Activated CD4-positive, alpha-beta T cell treated with anti-CD3 and anti-CD28 coated beads for 48 hours (primary cell): ENCODE data around the gene ZBTB42.
A peak's percentile ranks its signal among the peaks of the same experiment; 100 is the strongest.
"Not testable (repeated sequence)": the region's sequence is repeated elsewhere in the genome, so short reads cannot be mapped to it uniquely, and the experiment has no call there.

Experiments used
- DNase-seq: peaks from one replicate; pipeline ENCODE4 v3.0.0-alpha.2; 2020

Gene ZBTB42

DNA sequence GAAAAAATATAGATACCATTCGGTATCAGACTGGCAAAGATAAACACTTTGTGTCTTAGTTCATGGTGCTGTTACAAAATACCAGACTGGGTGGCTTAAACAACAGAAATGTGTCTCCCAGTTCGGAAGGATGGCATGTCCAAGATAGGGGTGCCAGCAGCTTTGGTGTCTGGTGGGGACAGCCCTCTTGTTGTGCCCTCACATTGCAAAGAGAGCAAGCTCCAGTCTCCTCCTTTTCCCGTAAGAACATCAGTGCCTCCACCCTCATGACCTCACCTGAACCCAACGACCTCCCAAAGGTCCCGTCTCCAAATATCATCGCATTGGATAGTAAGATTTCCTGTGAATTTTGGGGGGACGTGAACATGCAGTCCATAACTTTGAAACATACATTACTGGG lies 12.4 kb downstream of the ZBTB42 start:
- DNase-seq: no peak

DNA sequence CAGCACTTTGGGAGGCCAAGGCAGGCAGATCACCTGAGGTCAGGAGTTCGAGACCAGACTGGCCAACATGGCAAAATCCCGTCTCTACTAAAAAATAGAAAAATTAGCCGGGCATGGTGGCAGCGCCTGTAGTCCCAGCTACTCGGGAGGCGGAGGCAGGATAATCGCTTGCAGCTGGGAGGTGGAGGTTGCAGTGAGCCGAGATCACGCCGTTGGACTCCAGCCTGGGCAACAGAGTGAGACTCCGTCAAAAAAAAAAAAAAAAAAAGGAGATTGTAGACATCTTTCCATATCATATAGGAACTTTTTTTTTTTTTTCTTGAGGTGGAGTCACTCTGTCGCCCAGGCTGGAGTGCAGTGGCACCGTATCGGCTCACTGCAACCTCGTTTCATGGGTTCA lies 13.8 kb downstream of the ZBTB42 start:
- not testable (repeated sequence) for DNase-seq

GRCh38 chr14:104816616-104816884 lies 15.6 kb downstream of the ZBTB42 start:
- no peak for DNase-seq

GRCh38 chr14:104817930-104818713 lies 17.2 kb downstream of the ZBTB42 start:
- no peak for DNase-seq

DNA sequence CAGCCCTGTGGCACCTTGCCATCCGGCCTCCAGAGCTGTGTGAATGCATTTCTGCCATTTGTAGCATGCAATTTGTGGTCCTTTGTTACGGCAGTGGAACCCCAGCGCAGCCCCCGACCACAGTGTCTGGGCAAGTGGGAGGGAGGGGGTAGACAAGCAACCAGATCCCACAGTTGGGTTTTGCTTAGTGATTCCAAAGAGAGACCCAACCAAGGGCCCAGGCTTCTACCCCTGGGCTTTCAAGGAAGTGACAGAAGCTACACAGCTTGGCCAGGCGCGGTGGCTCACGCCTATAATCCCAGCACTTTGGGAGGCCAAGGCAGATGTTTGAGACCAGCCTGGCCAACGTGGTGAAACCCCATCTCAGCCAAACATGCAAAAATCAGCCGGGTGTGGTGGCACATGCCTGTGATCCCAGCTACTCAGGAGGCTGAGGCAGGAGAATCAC lies 17.8 kb downstream of the ZBTB42 start:
- DNase-seq: no peak

DNA sequence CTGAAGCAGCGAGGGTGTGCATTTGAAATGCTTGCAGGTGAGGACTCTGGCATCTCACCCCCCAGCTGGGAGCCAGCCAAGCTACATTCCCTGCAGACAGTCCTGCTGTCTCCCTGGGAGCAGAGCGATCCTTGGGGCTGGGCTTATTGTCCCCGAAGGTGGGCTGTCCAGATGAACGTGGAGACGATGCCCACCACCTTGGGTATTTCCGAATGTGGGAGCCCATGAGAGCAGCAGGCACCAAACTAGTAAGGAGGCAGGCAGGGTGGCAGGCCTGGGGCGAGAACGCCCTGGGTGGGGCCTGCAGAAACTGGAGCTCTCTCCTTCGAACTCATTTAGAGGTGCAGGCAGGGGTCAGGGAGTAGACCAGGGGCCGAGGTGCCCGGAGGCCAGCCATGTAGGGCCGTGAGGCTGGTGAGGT lies 18.5 kb downstream of the ZBTB42 start:
- no peak for DNase-seq

GRCh38 chr14:104820669-104821228 lies 19.8 kb downstream of the ZBTB42 start:
- DNase-seq: no peak

DNA sequence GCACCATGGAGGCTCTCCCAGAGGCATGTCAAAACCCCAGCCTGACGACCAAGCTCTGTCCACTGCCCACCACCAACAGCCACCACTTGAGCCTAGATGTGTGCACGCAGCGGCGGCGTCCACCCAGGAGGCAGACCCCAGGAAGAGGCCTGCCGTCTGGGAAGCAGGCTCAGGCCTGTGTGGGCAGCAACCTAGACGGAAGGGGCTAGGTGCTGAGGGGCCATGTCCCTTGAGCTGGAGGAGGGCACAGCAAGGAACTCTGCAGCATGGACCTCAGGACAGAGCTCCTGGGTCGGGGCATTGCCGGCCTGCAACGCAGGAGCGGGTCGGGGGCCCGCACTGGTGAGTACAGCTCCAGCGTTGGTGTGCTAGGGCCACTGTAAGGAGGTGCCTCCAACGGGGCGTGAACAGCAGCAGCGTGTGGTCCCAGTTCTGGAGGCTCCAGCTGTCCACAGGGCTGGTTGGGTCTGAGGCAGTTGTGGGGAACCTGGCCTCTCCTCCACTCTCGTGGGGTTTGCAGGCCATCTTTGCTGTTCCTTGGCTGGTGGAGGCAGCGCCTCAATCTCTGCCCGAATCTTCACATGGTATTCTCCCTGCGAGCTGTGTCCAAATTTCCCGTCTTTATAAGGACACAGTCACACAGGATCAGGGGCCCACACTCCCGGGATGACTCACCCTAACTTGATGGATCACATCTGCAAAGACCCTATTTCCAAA lies 20.5 kb downstream of the ZBTB42 start:
- no peak for DNase-seq

- DNase-seq: no peak
Observed at GRCh38 chr14:104821971-104822608, 21.2 kb downstream of the ZBTB42 start.

DNA sequence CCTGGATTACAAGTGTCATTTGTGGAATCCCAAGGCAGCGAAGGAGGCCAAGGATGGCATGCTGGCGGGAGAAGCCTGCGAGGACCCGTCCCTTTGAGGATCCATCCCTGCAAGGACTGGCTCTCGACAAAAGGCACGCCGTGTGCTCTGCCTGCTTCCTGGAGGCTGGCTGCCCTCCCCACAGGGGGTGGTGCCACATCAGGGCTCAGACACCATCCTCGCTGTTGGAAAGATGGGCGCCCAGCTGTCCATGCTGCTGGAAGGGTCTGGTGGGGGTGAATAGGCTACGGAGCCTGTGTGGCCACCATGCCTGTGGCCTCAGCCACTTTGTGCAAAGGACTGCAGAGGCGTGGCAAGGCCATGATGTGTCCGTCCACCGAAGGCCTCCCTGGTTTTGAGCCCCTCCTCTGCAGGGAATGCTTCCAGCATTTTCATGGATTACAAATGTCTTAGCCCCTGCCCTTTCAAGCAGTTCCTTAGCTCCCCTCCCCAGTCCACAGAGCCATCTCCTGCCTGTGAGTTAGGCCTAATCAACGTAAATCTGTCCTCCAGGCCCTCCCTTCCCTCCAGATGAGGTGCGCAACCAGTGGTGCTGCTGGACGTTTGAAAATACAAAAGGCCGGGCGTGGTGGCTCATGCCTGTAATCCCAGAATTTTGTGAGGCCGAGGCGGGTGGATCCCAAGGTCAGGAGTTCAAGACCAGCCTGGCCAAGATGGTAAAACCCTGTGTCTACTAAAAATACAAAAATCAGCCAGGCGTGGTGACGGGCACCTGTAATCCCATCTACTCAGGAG lies 22.1 kb downstream of the ZBTB42 start:
- DNase-seq: no peak

GRCh38 chr14:104824353-104824997 lies 23.6 kb downstream of the ZBTB42 start:
- no peak for DNase-seq

- peak; percentile 96 for DNase-seq
Observed at GRCh38 chr14:104826189-104826860, 25.4 kb downstream of the ZBTB42 start.

- DNase-seq: no peak
Observed at GRCh38 chr14:104826861-104827176, 25.9 kb downstream of the ZBTB42 start.

GRCh38 chr14:104827177-104828055 lies 26.5 kb downstream of the ZBTB42 start:
- DNase-seq: peak; percentile 71

- no peak for DNase-seq
Observed at GRCh38 chr14:104830781-104831180, 29.9 kb downstream of the ZBTB42 start.

DNA sequence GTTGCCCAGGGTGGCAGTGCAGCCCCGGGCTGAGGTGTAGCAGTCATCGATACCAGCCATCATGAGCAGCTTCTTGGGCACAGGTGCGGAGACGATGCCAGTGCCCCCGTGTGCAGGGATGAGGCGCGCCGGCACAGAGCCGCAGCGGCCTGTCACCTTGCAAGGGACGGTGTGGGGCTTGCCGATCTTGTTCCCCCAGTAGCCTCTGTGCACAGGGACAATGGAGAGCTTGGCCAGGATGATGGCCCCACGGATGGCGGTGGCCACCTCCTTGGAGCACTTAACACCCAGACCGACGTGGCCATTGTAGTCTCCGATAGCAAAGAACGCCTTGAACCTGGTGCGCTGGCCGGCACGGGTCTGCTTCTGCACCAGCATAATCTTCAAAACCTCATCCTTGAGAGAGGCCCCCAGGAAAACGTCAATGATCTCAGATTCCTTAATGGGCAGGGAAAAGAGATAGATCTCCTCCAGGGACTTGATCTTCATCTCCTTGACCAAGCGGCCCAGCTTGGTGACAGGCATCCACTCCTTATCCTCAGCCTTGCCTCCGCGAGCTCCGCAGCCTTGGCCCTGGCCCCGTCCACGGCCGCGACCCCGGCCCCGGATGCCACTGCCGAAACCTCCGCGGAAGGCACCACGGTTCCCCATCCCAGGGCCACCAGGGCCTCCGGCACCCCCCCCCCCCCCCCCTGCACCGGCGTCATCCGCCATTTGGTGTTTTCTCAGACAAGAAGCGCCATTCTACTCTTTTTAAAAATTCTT lies 35.5 kb downstream of the ZBTB42 start:
- not testable (repeated sequence) for DNase-seq

- no peak for DNase-seq
Observed at GRCh38 chr14:104841730-104842129, 40.8 kb downstream of the ZBTB42 start.

GRCh38 chr14:104843006-104843405 lies 42.1 kb downstream of the ZBTB42 start:
- DNase-seq: no peak

- no peak for DNase-seq
Observed at GRCh38 chr14:104843442-104844305, 42.8 kb downstream of the ZBTB42 start.
